HG03521 (cell line): Measurements from ENCODE around the gene ANGPTL5.
"Not testable (repeated sequence)": the region's sequence is repeated elsewhere in the genome, so short reads cannot be mapped to it uniquely, and the experiment has no call there.

Experiments used
- ATAC-seq: cut with Tn5 transposase; IDR thresholded peaks from one replicate; pipeline ENCODE4 v1.9.1; 2021; ENCODE audit warnings: mild to moderate bottlenecking, moderate library complexity; ENCODE audit not compliant: unreplicated experiment

Gene ANGPTL5

DNA sequence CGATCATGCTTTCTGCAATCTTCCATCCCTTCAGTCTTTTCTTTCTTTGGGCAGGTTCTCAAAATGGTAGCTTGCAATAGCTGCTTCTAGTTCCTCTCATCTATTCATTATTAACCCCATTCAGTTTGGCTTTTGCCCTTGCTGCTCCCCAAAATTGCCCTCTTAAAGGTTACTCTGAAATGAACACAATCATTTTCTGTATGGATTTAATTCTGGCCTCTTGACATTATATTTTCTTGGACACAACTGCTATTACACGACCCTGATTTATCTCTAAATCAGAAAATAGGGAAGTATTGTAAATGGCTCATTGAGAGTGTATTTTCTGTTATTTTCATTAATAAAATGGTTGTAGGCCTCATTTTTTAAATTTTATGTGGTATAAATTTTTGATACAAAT is at the start of gene ANGPTL5:
Gene ANGPTL5, minus strand, starts transcription at position 101 of the 400 bp plus-strand sequence. CDS start 8,613 bp downstream, outside the sequence.
- ATAC-seq: no peak

DNA sequence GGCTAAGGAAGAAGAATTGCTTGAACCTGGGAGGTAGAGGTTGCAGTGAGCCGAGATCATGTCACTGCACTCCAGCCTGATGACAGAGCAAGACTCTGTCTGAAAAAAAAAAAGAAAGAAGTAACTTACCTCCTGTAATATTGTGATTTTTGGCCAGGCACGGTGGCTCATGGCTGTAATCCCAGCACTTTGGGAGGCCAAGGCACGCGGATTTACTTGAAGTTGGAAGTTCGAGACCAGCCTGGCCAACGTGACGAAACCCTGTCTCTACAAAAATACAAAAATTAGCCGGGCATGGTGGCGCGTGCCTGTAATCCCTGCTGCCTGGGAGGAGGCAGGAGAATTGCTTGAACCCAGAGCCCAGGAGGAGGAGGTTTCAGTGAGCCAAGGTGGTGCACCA is 47.9 kb upstream of the ANGPTL5 start:
- ATAC-seq: not testable (repeated sequence)

GRCh38 chr11:101960231-101960630 is 43.9 kb upstream of the ANGPTL5 start:
- no peak for ATAC-seq

GRCh38 chr11:101955701-101956100 is 39.4 kb upstream of the ANGPTL5 start:
- ATAC-seq: no peak

DNA sequence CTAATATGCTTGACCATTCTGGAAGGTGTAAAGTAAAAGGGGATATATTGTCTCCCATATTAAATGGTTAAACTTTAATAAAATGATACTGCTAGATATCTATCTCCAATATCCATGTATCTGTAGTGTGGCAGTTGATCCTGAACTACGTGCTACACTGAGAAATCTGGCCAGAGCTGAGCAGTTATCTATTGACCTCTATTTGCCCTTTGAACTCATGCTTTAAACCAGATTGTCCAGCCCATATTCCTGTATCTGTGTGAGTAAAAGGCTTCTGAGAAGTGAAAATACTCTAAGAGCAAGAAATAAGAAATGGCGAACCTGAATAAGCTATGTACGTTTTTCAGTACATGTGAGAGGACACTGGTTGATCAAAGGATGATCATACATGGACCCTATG is 39.0 kb upstream of the ANGPTL5 start:
- ATAC-seq: no peak

DNA sequence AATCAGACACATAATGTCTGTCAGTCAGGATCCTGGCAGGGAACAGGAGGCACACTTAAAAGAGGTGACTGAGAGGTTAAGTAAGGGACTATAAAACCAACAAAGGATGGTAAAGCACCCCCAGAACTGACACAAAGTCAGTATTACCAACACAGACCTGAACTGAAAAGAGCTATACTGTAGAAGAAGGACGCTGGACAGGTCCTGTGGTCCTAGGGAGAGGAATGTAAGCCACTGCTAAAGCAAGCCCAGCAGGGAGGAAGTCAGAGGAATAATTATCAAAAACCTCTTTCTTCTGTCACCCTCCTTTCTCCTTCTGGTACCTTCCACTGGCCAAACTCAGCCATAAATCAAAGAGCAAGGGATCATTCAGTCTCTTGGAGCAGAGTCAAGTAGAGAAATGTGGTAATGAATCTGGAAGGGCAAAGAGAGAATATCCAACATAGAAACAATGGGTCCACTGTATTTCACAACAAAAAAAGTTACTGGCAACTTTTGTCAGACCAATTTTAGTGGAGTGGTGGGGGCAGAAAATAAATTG is 33.4 kb upstream of the ANGPTL5 start:
- no peak for ATAC-seq

GRCh38 chr11:101945448-101945847 is 29.1 kb upstream of the ANGPTL5 start:
- ATAC-seq: no peak

GRCh38 chr11:101944923-101945322 is 28.6 kb upstream of the ANGPTL5 start:
- no peak for ATAC-seq

- no peak for ATAC-seq
Measured at GRCh38 chr11:101940901-101941520, 24.7 kb upstream of the ANGPTL5 start.

DNA sequence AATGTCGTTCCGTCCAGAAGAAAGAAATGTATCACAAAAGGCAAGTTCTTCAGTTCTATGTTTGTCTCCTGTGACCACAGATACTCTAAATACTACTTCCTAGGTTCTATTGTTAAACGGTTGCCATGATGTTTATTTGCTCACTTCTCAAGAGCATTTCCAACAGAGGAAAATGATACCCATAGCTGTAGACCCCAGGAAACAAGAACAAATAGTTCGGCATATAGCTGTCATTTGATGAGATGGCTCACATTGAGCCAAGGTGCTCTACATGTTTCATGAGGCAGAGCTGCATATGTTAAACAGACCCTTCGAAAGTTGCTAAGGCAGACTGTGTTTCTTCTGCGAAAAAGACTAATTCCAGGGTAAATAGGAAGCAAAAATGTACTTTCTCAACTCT is 15.4 kb upstream of the ANGPTL5 start:
- no peak for ATAC-seq

GRCh38 chr11:101929294-101929915 is 13.1 kb upstream of the ANGPTL5 start:
- no peak for ATAC-seq

DNA sequence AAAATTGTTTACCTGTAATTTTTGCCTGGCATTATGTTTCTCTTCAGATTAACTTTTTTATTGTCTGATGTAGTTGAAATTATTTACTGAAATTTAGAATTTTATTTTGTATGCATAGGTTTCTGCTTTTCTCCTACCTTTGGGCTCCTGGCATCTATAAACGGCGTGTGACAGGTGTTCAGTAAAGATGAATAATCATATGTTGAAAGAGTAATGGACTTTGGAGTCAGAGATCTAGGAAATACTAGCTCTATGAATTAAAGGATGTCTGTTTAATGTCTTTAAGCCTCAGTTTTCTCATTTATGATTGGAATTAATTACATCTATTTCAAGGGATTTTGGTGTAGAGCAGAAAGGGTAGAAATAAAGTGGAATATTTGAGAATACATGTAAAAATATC is 7.2 kb upstream of the ANGPTL5 start:
- ATAC-seq: no peak

GRCh38 chr11:101920992-101921391 is 4.7 kb upstream of the ANGPTL5 start:
- ATAC-seq: no peak

DNA sequence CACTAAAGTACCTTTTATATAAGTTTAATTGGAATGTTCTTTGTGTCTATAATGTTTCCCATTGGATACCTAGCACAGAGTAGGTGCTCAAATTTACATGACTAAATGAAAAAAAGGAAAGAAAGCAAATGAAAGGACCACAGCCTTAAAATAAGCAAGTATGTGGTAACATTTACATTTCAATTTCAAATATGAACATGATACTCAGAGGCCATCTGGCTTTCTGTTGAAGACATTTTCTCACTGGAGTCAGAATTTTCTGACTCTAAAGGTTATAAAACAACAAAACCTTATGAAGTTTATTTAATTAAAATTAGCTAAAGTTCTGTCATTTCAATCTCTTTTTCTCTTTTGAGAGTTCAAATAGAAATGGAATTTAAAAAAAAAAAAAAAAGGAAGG is 904 bp upstream of the ANGPTL5 start:
- ATAC-seq: no peak

DNA sequence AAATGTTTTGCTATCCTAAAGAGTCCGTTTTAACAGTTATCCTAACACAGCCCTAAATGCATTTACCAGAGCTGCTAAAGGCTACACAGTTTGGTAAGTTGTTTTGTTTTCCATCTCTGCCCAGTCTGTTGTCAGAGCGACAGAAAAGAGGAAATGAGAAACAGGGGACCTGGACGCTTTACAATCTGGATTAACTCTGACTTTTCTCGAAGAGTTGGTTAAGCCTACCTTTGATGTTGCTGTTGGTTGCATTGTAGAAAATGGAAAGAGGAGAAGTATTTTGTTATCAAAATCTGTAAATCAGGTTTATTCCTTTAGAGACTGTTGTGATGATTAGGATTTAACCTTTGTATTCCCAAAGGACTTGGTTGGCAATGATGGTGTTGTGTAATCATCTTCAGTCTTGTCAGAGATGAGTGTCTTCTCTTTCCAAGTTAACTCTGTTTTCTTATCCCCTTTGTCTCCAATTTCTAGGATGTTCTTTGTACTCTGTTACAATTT is 481 bp downstream of the ANGPTL5 start:
- peak; percentile 43 for ATAC-seq

DNA sequence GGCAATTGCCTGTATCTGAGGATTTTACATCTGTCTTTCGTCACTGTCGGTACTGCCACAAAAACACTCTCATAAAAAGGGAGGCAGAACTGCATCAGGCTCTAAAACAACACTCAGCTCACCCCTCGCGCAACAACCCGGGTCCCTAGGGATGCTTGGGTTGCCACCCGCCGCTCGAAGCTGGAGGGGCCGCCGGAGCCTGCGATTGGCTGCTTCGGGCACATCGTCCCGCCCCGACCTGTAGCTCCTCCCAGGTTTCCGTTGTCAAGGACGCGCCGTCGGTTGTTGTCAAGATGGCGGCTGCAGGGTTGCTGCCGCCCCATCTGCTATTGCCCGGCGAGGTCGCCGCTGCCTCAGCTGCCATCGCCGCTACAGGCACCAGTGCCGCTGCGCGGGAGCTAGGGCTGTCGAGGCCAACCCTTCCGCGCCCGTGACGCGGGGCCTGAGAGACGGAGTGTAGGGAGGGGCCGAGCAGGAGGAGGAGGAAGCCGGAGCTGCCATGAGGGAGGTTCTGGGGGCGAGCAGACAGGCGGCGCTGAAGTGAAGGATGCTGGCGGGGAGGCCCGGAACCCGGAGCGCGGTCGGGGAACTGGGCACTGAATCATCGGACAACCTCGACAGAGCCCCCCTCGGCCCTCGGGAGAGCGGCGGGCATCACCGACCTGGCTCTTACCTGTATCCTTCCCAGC is 1.4 kb downstream of the ANGPTL5 start, which contains the start of gene CEP126:
Gene CEP126, plus strand, starts transcription at position 273 of the 689 bp plus-strand sequence. Its CDS starts 275 bp downstream, at position 548.
- ATAC-seq: peak; percentile 99

DNA sequence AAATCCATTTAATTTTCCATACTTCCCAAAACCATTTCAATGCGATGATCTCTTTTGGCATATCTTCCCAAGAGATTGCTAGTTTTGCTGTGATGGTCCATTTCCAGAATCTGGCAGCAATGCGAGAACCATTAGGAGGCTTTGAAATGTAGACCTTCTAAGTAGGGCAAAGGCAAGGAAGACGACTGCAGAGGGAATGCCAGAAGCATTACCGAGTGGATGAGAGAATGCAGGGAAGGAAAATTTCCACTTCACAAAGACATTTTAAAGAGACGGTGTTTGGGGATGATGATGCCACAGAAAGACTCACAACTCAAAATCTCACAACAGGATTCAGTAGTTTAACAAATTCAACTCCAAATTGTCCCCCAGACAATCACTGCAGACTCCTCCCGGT is 2.0 kb downstream of the ANGPTL5 start:
- ATAC-seq: no peak

- no peak for ATAC-seq
Measured at GRCh38 chr11:101913656-101914055, 2.7 kb downstream of the ANGPTL5 start.

- no peak for ATAC-seq
Measured at GRCh38 chr11:101912823-101913284, 3.5 kb downstream of the ANGPTL5 start.

DNA sequence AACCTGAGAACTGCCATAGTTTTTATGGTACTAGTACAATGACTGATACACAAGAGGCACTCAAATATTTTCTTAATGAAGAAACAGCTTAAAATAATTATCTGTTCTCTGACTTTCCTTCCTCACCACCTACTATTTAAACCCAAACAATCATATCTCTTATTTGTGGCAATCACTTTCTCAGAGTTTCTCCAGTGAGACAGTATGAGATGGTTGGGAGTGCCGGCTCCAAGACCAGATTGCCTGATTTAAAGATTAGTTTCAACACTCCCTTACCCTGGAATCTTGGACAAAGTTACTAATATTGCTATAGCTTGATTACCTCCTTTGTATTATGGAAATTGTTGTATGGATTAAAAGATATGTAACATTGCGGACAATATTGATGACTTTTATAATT is 7.2 kb downstream of the ANGPTL5 start:
- ATAC-seq: no peak

GRCh38 chr11:101907815-101908214 is 8.5 kb downstream of the ANGPTL5 start:
- ATAC-seq: no peak
